Measurements from ENCODE around the gene UNC119B.

UNC119B gene

DNA sequence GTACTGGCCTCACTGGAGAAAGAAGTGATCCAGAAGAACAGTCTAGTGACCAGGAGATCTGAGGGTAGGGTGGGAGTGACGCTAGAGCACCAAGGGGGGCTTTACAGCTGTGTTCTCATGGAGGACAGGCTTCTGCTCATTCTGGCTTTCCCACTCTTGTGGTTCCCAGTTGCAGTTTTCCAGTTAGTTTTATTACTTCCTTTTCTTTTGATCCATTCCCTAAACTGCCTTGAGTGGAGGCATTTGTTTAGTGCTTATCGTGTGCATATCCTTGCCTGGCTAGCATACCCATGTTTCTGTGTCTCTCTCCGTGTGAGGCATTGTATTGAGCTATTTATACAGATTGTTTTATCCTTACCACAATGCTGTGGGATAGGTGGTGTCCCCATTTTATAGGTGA lies 19.3 kb upstream of the UNC119B start:
- TF ChIP-seq TCF12 (IDR thresholded peaks at IDR 0.05; ENCODE audit: low read depth) = no peak
- no peak for TF ChIP-seq NFIC (IDR thresholded peaks at IDR 0.05)
- no peak for TF ChIP-seq ZBTB7A (IDR thresholded peaks at IDR 0.05; ENCODE audit: low read depth)
- TF ChIP-seq EGR1 (IDR thresholded peaks at IDR 0.05) = no peak
- no peak for TF ChIP-seq YY1 (IDR thresholded peaks at IDR 0.05; ENCODE audit: low read depth)
- no peak for TF ChIP-seq TAF1 (IDR thresholded peaks at IDR 0.05; ENCODE audit: low read depth)
- no peak for TF ChIP-seq TEAD4 (IDR thresholded peaks at IDR 0.05)
- TF ChIP-seq, protein P1, sequence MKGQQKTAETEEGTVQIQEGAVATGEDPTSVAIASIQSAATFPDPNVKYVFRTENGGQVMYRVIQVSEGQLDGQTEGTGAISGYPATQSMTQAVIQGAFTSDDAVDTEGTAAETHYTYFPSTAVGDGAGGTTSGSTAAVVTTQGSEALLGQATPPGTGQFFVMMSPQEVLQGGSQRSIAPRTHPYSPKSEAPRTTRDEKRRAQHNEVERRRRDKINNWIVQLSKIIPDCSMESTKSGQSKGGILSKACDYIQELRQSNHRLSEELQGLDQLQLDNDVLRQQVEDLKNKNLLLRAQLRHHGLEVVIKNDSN (IDR thresholded peaks at IDR 0.05) = no peak
- no peak for TF ChIP-seq CEBPB (IDR thresholded peaks at IDR 0.05)
- TF ChIP-seq RAD21 (IDR thresholded peaks at IDR 0.05; ENCODE audit: low read depth) = no peak

DNA sequence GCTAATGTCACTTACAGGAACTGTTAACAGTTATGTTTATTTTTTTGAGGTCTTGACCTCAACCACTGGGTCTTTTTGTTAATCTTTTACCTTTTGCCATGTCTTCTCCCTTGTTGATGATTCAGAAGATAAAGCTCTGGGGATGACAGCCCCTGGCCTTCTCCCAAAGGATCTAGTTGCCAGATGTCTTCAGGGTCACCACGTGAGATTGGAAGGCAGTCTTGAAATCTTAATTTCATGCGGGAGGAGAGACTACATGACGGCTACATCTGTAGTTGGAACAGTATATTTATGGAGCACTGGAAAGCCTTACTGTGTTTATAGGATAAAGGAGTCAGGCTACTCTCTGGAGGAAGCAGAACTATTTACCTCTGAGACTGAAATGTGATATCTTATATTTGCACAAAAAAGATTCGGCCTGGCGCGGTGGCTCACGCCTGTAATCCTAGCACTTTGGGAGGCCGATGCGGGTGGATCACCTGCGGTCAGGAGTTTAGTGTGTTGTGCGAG lies 17.7 kb upstream of the UNC119B start:
- TF ChIP-seq RAD21 (IDR thresholded peaks at IDR 0.05; ENCODE audit: low read depth) = no peak
- TF ChIP-seq CREB1 (IDR thresholded peaks at IDR 0.05; ENCODE audit: low read depth) = no peak
- no peak for TF ChIP-seq CEBPB (IDR thresholded peaks at IDR 0.05)
- TF ChIP-seq NFIC (IDR thresholded peaks at IDR 0.05) = no peak
- TF ChIP-seq, protein P1 (IDR thresholded peaks at IDR 0.05) = no peak
- TF ChIP-seq TCF12 (IDR thresholded peaks at IDR 0.05; ENCODE audit: low read depth) = no peak
- TF ChIP-seq FOXM1 (IDR thresholded peaks at IDR 0.05; ENCODE audit: borderline replicate concordance, low read depth) = no peak

DNA sequence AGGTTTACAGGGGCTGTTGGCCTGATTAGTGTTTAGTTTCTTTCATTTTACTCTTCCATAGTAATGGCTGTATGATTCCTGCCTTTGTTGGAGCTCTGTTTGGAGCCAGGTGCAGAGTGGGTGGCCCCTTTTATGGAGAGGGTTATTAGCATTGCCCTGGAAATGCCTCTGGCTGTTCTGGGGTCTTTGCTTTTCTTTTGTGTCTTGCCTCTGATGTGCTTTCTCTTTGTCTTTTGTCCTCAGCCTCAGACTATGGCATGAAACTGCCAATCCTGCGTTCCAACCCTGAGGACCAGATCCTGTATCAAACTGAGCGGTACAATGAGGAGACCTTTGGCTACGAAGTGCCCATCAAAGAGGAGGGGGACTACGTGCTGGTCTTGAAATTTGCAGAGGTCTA lies 16.4 kb upstream of the UNC119B start:
- TF ChIP-seq CEBPB (IDR thresholded peaks at IDR 0.05) (no peak), ZBTB7A (IDR thresholded peaks at IDR 0.05; ENCODE audit: low read depth) (no peak), RAD21 (IDR thresholded peaks at IDR 0.05; ENCODE audit: low read depth) (no peak), NFIC (IDR thresholded peaks at IDR 0.05) (no peak), TEAD4 (IDR thresholded peaks at IDR 0.05) (no peak), TCF12 (IDR thresholded peaks at IDR 0.05; ENCODE audit: low read depth) (no peak), TAF1 (IDR thresholded peaks at IDR 0.05; ENCODE audit: low read depth) (no peak), YY1 (IDR thresholded peaks at IDR 0.05; ENCODE audit: low read depth) (no peak), EGR1 (IDR thresholded peaks at IDR 0.05) (no peak), EP300 (IDR thresholded peaks at IDR 0.05; ENCODE audit: borderline replicate concordance) (no peak), FOXM1 (IDR thresholded peaks at IDR 0.05; ENCODE audit: borderline replicate concordance, low read depth) (no peak), CREB1 (IDR thresholded peaks at IDR 0.05; ENCODE audit: low read depth) (no peak)
- TF ChIP-seq, protein P2, sequence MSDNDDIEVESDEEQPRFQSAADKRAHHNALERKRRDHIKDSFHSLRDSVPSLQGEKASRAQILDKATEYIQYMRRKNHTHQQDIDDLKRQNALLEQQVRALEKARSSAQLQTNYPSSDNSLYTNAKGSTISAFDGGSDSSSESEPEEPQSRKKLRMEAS (IDR thresholded peaks at IDR 0.05) = no peak
- TF ChIP-seq, protein P3, sequence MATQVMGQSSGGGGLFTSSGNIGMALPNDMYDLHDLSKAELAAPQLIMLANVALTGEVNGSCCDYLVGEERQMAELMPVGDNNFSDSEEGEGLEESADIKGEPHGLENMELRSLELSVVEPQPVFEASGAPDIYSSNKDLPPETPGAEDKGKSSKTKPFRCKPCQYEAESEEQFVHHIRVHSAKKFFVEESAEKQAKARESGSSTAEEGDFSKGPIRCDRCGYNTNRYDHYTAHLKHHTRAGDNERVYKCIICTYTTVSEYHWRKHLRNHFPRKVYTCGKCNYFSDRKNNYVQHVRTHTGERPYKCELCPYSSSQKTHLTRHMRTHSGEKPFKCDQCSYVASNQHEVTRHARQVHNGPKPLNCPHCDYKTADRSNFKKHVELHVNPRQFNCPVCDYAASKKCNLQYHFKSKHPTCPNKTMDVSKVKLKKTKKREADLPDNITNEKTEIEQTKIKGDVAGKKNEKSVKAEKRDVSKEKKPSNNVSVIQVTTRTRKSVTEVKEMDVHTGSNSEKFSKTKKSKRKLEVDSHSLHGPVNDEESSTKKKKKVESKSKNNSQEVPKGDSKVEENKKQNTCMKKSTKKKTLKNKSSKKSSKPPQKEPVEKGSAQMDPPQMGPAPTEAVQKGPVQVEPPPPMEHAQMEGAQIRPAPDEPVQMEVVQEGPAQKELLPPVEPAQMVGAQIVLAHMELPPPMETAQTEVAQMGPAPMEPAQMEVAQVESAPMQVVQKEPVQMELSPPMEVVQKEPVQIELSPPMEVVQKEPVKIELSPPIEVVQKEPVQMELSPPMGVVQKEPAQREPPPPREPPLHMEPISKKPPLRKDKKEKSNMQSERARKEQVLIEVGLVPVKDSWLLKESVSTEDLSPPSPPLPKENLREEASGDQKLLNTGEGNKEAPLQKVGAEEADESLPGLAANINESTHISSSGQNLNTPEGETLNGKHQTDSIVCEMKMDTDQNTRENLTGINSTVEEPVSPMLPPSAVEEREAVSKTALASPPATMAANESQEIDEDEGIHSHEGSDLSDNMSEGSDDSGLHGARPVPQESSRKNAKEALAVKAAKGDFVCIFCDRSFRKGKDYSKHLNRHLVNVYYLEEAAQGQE (IDR thresholded peaks at IDR 0.05; ENCODE audit: low read depth) = no peak
- TF ChIP-seq, protein P1 (IDR thresholded peaks at IDR 0.05) = no peak

DNA sequence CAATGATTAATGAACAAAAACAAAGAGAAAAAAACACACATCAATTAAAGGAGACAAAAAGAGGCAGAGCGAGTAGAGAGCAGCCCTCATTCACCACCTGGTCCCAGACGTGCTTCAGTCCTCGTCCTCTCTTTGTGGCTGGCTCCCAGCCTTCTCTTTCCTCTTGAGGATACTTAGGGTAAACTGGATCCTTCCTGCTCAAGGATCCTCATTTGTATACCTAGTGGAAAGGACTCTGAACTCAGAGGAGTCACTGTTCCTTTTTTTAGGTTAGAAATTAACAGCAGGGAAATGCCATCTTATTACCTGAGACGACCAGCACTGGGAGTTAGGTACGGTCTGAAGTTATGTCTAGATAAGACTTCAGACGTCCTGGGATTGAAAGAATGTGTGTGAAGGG lies 13.6 kb upstream of the UNC119B start:
- TF ChIP-seq EGR1 (IDR thresholded peaks at IDR 0.05) (no peak), ZBTB7A (IDR thresholded peaks at IDR 0.05; ENCODE audit: low read depth) (no peak), RAD21 (IDR thresholded peaks at IDR 0.05; ENCODE audit: low read depth) (no peak), TAF1 (IDR thresholded peaks at IDR 0.05; ENCODE audit: low read depth) (no peak), FOXM1 (IDR thresholded peaks at IDR 0.05; ENCODE audit: borderline replicate concordance, low read depth) (no peak), NFIC (IDR thresholded peaks at IDR 0.05) (no peak), CEBPB (IDR thresholded peaks at IDR 0.05) (no peak), TCF12 (IDR thresholded peaks at IDR 0.05; ENCODE audit: low read depth) (no peak), TEAD4 (IDR thresholded peaks at IDR 0.05) (no peak), CREB1 (IDR thresholded peaks at IDR 0.05; ENCODE audit: low read depth) (no peak), EP300 (IDR thresholded peaks at IDR 0.05; ENCODE audit: borderline replicate concordance) (no peak), YY1 (IDR thresholded peaks at IDR 0.05; ENCODE audit: low read depth) (no peak)
- TF ChIP-seq, protein P2 (IDR thresholded peaks at IDR 0.05) = no peak
- TF ChIP-seq, protein P3 (IDR thresholded peaks at IDR 0.05; ENCODE audit: low read depth) = no peak
- TF ChIP-seq, protein P1 (IDR thresholded peaks at IDR 0.05) = no peak

DNA sequence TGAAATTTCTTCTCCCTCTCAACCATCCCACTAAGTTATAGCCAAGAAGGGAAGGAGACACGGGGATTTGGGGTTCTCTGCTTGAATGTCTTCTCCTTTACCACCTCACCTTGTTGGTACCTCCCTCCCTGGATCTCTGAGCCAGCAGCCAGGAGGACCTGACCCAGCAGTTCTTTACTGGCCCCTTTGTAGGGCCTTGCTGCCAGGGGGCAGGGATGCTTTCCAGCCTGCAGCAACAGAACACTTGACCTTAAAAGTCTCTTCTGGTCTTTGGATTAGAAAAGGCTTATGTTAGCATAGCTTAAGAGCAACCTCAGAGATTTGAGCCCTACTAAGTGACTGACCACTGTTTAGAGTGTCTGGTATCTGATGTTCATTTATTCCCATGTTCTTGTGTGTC lies 12.9 kb upstream of the UNC119B start:
- TF ChIP-seq FOXM1 (IDR thresholded peaks at IDR 0.05; ENCODE audit: borderline replicate concordance, low read depth) (no peak), TEAD4 (IDR thresholded peaks at IDR 0.05) (no peak), CEBPB (IDR thresholded peaks at IDR 0.05) (no peak), YY1 (IDR thresholded peaks at IDR 0.05; ENCODE audit: low read depth) (no peak), EGR1 (IDR thresholded peaks at IDR 0.05) (no peak)
- TF ChIP-seq, protein P1 (IDR thresholded peaks at IDR 0.05) = no peak
- TF ChIP-seq, protein P2 (IDR thresholded peaks at IDR 0.05) = no peak
